Transverse colon (tissue), 4 donors: ENCODE data around the gene HOXC4.

ENCODE experiments used
- POLR2A ChIP-seq: fragments of 450-650 bp; IDR thresholded peaks from one replicate; pipeline ENCODE4 v1.6.1; 2016; ENCODE audit warnings: antibody characterized with exemption, mild to moderate bottlenecking, moderate library complexity
- POLR2AphosphoS5 ChIP-seq, 3 donors: sonication (generic); formaldehyde crosslinking; IDR thresholded peaks; one replicate each; pipeline ENCODE4 v1.6.1; 2016; ENCODE audit warnings: antibody characterized with exemption in 3 of 3
- TF ChIP-seq, protein P1 (sequence below), 5 experiments: fragments of 200-600 bp in 3 of 5; fragments of 450-650 bp in 2 of 5; sonication (generic) in 3 of 5; IDR thresholded peaks; 1 replicate in 2 of 5; 2 replicates in 3 of 5; pipeline ENCODE4 v1.5.1; 2016 to 2017; ENCODE audit warnings: antibody characterized with exemption in 5 of 5, inconsistent platforms in 3 of 5, mild to moderate bottlenecking in 2 of 5, moderate library complexity in 1 of 5

GRCh38 chr12:54026640-54027441 lies 26.8 kb upstream of the HOXC4 start:
- TF ChIP-seq, protein P1, sequence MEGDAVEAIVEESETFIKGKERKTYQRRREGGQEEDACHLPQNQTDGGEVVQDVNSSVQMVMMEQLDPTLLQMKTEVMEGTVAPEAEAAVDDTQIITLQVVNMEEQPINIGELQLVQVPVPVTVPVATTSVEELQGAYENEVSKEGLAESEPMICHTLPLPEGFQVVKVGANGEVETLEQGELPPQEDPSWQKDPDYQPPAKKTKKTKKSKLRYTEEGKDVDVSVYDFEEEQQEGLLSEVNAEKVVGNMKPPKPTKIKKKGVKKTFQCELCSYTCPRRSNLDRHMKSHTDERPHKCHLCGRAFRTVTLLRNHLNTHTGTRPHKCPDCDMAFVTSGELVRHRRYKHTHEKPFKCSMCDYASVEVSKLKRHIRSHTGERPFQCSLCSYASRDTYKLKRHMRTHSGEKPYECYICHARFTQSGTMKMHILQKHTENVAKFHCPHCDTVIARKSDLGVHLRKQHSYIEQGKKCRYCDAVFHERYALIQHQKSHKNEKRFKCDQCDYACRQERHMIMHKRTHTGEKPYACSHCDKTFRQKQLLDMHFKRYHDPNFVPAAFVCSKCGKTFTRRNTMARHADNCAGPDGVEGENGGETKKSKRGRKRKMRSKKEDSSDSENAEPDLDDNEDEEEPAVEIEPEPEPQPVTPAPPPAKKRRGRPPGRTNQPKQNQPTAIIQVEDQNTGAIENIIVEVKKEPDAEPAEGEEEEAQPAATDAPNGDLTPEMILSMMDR (IDR thresholded peaks at IDR 0.05) = no peak
- TF ChIP-seq POLR2A (no peak), POLR2AphosphoS5 (IDR thresholded peaks at IDR 0.05) (no peak)
